Activated B cell treated with CpG ODN at 0.5 μM for 24 hours (primary cell): Measurements from ENCODE around the gene SENP8. TPM values are rescaled to one million over a fixed set of nuclear protein-coding genes. Genes with fewer than 3 reads are reported as not detected.

Experiments used
- ATAC-seq: fragments of 200-7000 bp; cut with Tn5 transposase; one replicate; pipeline ENCODE4 v1.10.0; 2021; ENCODE audit warnings: low read depth, mild to moderate bottlenecking, moderate library complexity
- CTCF ChIA-PET: fragments of 350-600 bp; sonication (Branson Sonifier 250); formaldehyde crosslinking; loops from one replicate; lab custom pipeline; 2021; ENCODE audit warnings: antibody characterized with exemption; lab: Charles Lee
- POLR2A ChIA-PET: fragments of 350-600 bp; sonication (Branson Sonifier 250); formaldehyde crosslinking; loops from one replicate; lab custom pipeline; 2021; ENCODE audit warnings: antibody characterized with exemption; lab: Charles Lee
- DNase-seq: peaks from one replicate; pipeline ENCODE4 v3.0.0; 2022
- H3K27ac Mint-ChIP-seq: one replicate; pipeline ENCODE4 v1.8.0; 2020; ENCODE audit warnings: mixed read lengths
- H3K27me3 Mint-ChIP-seq: one replicate; pipeline ENCODE4 v1.8.0; 2021; ENCODE audit warnings: mixed read lengths
- H3K36me3 Mint-ChIP-seq: one replicate; pipeline ENCODE4 v1.8.0; 2021; ENCODE audit warnings: low read depth, mixed read lengths
- H3K4me1 Mint-ChIP-seq: one replicate; pipeline ENCODE4 v1.8.0; 2021; ENCODE audit warnings: mixed read lengths
- H3K4me3 Mint-ChIP-seq: one replicate; pipeline ENCODE4 v1.8.0; 2020; ENCODE audit warnings: mild to moderate bottlenecking, mixed read lengths
- H3K9me3 Mint-ChIP-seq: one replicate; pipeline ENCODE4 v1.8.0; 2020; ENCODE audit warnings: mixed read lengths
- intact Hi-C: fragments of 100-400 bp; cut with micrococcal nuclease; formaldehyde crosslinking; loops from one replicate; pipeline ENCODE4 v1.15.1; 2024
- total RNA-seq: library from RNA; stranded (reverse); gene quantifications from 2 replicates; pipeline ENCODE4 v1.2.3, GENCODE V29; 2022
- TF ChIP-seq, protein P1 (sequence below): fragments of 200-600 bp; IDR thresholded peaks from one replicate; pipeline ENCODE4 v1.8.0; 2022; ENCODE audit warnings: antibody characterized with exemption, mild to moderate bottlenecking

The SENP8 gene
- total RNA-seq, 1 donor from 2014 or later: 1.1 TPM

DNA sequence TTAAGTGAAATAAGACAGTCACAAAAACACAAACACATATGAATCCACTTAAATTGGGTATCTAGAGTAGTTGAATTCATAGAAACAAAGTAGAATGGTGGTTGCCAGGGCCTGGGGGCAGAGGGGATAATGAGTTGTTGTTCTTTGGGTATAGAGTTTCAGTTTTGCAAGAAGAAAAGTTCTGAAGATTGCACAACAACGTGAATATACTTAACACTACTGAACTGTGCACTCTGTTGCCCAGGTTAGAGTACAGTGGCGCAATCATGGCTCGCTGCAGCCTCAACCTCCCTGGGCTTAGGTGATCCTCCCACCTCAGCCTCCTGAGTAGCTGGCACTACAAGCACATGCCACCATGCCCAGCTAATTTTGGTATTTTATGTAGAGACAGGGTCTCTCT is 64.5 kb downstream of the SENP8 start:
- Mint-ChIP-seq H3K27ac (no peak overlapping the region), H3K27me3 (peaks cover 29% of the 10 kb centered on the region), H3K4me3 (no peak overlapping the region), H3K9me3 (no peaks in the 10 kb centered on the region), H3K36me3 (no peaks in the 10 kb centered on the region), H3K4me1 (no peaks in the 10 kb centered on the region)
- ChIA-PET POLR2A (no interaction called here), CTCF (no interaction called here)
- DNase-seq (no peak), ATAC-seq (no peak)
- TF ChIP-seq, protein P1, sequence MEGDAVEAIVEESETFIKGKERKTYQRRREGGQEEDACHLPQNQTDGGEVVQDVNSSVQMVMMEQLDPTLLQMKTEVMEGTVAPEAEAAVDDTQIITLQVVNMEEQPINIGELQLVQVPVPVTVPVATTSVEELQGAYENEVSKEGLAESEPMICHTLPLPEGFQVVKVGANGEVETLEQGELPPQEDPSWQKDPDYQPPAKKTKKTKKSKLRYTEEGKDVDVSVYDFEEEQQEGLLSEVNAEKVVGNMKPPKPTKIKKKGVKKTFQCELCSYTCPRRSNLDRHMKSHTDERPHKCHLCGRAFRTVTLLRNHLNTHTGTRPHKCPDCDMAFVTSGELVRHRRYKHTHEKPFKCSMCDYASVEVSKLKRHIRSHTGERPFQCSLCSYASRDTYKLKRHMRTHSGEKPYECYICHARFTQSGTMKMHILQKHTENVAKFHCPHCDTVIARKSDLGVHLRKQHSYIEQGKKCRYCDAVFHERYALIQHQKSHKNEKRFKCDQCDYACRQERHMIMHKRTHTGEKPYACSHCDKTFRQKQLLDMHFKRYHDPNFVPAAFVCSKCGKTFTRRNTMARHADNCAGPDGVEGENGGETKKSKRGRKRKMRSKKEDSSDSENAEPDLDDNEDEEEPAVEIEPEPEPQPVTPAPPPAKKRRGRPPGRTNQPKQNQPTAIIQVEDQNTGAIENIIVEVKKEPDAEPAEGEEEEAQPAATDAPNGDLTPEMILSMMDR: no peak
- intact Hi-C loops: no loop called here

DNA sequence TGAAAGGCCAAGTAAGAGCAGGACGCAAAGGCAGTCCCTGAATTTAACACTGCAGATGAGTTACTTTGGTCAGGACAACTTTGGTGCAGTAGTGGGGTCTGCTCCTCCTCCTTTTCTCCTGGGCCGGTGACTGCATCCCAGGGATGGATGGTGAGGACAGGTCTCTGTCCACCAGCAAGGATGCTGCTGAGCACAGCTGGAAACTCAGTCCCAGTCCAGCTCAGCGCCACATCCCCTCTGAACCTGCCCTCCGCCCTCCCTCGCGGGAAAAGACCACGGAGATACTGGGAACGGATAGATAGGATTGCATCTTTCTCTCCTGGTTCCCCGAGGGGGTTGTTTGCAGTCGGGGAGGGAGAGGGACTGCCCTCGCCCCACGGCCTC is 65.6 kb downstream of the SENP8 start:
- DNase-seq (no peak), ATAC-seq (no peak)
- Mint-ChIP-seq H3K4me3 (no peak overlapping the region), H3K36me3 (no peaks in the 10 kb centered on the region), H3K4me1 (no peaks in the 10 kb centered on the region), H3K9me3 (no peaks in the 10 kb centered on the region), H3K27ac (no peak overlapping the region), H3K27me3 (peaks cover 29% of the 10 kb centered on the region)
- TF ChIP-seq, protein P1: no peak
- intact Hi-C loops: no loop called here
- ChIA-PET CTCF (no interaction called here), POLR2A (no interaction called here)

DNA sequence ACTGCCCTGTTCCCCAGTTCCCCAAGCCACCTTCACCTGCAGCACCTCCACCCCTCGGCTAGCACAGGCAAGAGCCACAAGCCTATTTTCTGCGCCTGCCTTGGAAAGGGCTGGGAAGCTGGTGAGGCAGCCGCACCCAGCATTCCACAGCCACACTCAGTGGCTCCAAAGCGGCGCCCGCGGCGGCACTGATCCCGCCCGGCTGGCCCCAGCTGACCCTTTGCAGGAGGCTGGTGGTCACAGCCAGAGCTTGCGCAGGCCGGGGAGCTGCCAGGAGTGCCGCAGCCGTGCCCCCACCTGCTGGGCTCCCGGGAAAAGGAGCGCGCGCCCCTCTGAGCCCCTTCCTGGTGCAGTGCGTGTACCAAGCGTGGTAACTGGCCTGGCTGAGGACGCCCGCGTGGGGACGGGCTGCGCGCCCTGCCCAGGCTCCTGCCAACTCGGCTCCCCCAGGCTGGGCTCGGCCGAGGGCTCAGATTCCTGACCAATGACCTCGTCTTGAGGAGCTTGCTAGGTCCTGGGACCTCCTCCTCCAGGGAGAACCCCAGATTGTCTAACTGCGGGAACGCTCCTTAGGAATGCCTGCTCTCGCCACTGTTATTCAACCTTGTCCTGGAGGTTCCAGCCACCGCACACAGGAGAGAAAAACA is 66.1 kb downstream of the SENP8 start:
- no peak overlapping the region for H3K27ac Mint-ChIP-seq
- TF ChIP-seq, protein P1: no peak
- no peak overlapping the region for H3K4me3 Mint-ChIP-seq
- no peaks in the 10 kb centered on the region for H3K36me3 Mint-ChIP-seq
- CTCF ChIA-PET: no interaction called here
- no peaks in the 10 kb centered on the region for H3K9me3 Mint-ChIP-seq
- DNase-seq: no peak
- H3K4me1 Mint-ChIP-seq: no peaks in the 10 kb centered on the region
- intact Hi-C loops: no loop called here
- POLR2A ChIA-PET: no interaction called here
- H3K27me3 Mint-ChIP-seq: peaks cover 29% of the 10 kb centered on the region
- ATAC-seq: no peak

DNA sequence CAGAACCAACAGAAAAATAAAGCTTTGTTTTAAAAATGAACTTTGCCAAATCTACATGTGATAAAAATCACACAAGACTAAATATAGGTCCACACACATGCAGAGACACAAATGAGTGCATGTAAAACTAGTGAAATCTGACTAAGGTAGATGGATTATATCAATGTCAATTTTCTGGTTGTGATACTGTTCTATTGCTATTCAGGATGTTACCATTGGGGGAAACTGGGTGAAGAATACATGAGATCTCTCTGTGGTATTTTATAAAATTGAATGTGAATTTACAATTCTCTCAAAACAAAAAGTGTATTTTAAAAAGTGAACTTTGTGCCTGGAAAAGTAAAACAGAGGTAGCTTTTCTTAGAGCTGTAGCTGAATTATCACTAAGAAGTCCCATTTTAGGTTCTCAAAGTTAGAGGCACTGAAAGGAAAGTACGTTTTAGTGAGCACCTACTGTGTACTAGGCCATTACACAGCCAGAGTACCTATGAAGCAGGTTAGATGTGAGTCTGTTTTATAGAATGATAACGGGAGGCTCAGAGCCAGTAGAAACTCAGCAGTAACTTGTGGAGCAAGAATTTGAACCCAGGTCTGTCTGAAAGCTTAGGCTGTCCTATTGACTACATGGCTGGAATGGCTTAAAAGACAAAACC is 71.2 kb downstream of the SENP8 start:
- no peak overlapping the region for H3K4me3 Mint-ChIP-seq
- no peaks in the 10 kb centered on the region for H3K9me3 Mint-ChIP-seq
- no peaks in the 10 kb centered on the region for H3K4me1 Mint-ChIP-seq
- H3K27me3 Mint-ChIP-seq: peaks cover 21% of the 10 kb centered on the region
- ATAC-seq (no peak), DNase-seq (no peak)
- TF ChIP-seq, protein P1: no peak
- intact Hi-C loops: no loop called here
- no peaks in the 10 kb centered on the region for H3K36me3 Mint-ChIP-seq
- no peak overlapping the region for H3K27ac Mint-ChIP-seq
- ChIA-PET POLR2A (interaction anchor here (0.6 kb wide), 1 partner anchor 267 kb away, joined by 13 read pairs; no protein-coding TSS in a partner anchor), CTCF (no interaction called here)

DNA sequence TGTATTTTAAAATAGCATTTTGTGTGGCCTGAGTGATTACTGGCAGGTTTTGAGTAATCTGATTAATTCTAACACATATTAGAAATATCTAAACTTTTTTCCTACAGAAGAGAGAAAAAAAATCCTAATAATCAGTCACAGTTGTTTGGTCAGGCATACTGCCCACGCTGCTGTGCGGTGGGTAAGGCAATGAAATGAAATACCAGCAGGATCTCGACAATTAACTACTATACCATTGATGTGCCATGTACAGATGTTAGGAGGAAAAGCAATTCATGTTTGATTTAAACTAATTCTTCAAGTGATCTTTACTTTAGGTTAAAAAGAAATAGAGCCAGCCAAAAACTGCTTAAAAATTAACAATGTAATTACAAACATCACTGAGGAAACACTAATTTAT is 74.2 kb downstream of the SENP8 start:
- DNase-seq (no peak), ATAC-seq (no peak)
- Mint-ChIP-seq H3K9me3 (no peaks in the 10 kb centered on the region), H3K4me3 (no peak overlapping the region), H3K27ac (no peak overlapping the region), H3K36me3 (no peaks in the 10 kb centered on the region), H3K4me1 (peaks cover 9% of the 10 kb centered on the region), H3K27me3 (peaks cover 26% of the 10 kb centered on the region)
- ChIA-PET POLR2A (interaction anchor here (0.7 kb wide), 1 partner anchor 281 kb away, joined by 3 read pairs; no protein-coding TSS in a partner anchor), CTCF (interaction anchor here (0.7 kb wide), 1 partner anchor 25 kb away, joined by 3 read pairs; no protein-coding TSS in a partner anchor)
- intact Hi-C loops: loop anchor here (10.0 kb wide), 2 partner anchors 282 to 482 kb away; partner anchors contain the start of gene ARIH1
- TF ChIP-seq, protein P1: no peak
